ENCODE data around the gene STK4. TPM values are rescaled to one million over a fixed set of nuclear protein-coding genes. Genes with fewer than 3 reads are reported as not detected.

STK4 gene
- total RNA-seq, 2 experiments from 2014 or later: 265 to 277 TPM

DNA sequence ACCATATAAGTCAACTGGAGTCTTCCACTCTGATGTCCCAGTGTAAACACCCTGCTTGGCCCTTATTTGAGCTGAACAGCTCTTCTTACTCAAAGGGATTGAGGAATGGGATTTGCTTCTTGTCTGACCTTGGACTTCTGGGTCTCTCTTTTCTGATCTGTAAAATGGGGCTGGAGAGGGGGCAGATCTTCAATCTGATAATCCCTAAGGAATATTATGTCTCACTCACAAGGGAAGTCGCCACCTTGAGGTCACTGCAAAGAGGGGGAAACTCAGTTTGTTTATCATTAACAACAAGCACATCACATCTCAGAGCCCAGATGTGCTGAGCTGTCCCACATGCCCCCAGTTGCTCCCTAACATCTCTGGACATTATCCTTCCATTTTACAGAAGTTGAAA is 119.6 kb downstream of the STK4 start:
- POLR2A ChIA-PET: no interaction called here

DNA sequence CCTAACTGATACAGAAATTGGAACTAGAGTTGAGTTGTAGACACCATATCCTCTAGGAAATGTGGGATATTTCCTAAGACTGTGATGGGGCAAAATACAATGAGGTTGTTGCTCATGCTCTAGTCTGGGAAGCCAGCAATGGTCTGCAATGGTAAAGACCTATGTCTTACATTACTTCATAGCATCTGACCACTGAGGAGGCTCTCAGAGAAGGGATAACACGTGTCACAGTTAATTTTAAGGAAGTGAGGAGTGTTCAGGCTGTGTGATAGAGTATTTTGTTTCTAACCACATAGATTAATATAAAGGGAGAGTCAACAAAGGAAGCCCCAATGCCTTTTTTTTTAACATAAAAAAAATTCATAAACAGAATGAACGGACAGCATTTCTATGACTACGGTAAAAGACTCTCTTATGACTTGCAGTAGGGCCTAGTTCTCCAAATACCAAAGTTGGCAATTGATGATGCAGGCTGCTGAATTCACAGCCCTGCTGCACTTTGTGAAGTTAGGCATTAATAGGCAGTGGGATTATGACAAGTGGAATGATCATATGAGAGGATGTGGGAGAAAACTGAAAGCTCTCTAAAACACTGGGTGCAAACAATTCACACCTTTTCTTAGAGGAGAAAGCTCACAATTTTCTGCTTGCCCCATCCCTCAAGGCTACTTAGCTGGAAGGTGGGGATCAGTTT is 120.9 kb downstream of the STK4 start:
- DNase-seq (no peak), ATAC-seq (ENCODE audit: poor library complexity) (no peak)
- TF ChIP-seq, protein P1, sequence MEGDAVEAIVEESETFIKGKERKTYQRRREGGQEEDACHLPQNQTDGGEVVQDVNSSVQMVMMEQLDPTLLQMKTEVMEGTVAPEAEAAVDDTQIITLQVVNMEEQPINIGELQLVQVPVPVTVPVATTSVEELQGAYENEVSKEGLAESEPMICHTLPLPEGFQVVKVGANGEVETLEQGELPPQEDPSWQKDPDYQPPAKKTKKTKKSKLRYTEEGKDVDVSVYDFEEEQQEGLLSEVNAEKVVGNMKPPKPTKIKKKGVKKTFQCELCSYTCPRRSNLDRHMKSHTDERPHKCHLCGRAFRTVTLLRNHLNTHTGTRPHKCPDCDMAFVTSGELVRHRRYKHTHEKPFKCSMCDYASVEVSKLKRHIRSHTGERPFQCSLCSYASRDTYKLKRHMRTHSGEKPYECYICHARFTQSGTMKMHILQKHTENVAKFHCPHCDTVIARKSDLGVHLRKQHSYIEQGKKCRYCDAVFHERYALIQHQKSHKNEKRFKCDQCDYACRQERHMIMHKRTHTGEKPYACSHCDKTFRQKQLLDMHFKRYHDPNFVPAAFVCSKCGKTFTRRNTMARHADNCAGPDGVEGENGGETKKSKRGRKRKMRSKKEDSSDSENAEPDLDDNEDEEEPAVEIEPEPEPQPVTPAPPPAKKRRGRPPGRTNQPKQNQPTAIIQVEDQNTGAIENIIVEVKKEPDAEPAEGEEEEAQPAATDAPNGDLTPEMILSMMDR (IDR thresholded peaks at IDR 0.05): no peak
- Histone ChIP-seq H3K4me3 (ENCODE audit: low read length) (no peak overlapping the region), H3K9me3 (ENCODE audit: control insufficient read depth in 1 of 2, insufficient read depth in 1 of 2, low read length in 2 of 2) (peaks cover 0 to 7% of the 10 kb centered on the region in 2 experiments), H3K4me1 (ENCODE audit: insufficient read depth, low read length) (no peaks in the 10 kb centered on the region), H3K27ac (ENCODE audit: low read depth in 1 of 2, low read length in 2 of 2) (no peak overlapping the region), H3K27me3 (ENCODE audit: control insufficient read depth in 1 of 2, insufficient read depth in 2 of 2, low read length in 2 of 2) (no peaks in the 10 kb centered on the region), H3K36me3 (ENCODE audit: insufficient read depth, low read length) (peaks cover 29% of the 10 kb centered on the region)
- ChIA-PET POLR2A (no interaction called here), CTCF (interaction anchor here (1.3 kb wide), 1 partner anchor 43 kb away, joined by 4 read pairs; no protein-coding TSS in a partner anchor)
- no peak overlapping the region for H3K27ac Mint-ChIP-seq
- intact Hi-C loops (cut with DNase I, micrococcal nuclease): no loop called here
- H3K9me3 Mint-ChIP-seq: no peaks in the 10 kb centered on the region
- peaks cover 72% of the 10 kb centered on the region for H3K36me3 Mint-ChIP-seq (ENCODE audit: low read depth)
- H3K4me3 Mint-ChIP-seq: no peak overlapping the region
- peaks cover 13% of the 10 kb centered on the region for H3K4me1 Mint-ChIP-seq (ENCODE audit: low read depth)
- no peaks in the 10 kb centered on the region for H3K27me3 Mint-ChIP-seq

More for the DNA sequence above, 119.6 kb downstream of the STK4 start:
- Histone ChIP-seq H3K27me3 (ENCODE audit: control insufficient read depth in 1 of 2, insufficient read depth in 2 of 2, low read length in 2 of 2) (no peaks in the 10 kb centered on the region), H3K36me3 (ENCODE audit: insufficient read depth, low read length) (peaks cover 41% of the 10 kb centered on the region), H3K4me3 (ENCODE audit: low read length) (no peak overlapping the region), H3K4me1 (ENCODE audit: insufficient read depth, low read length) (no peaks in the 10 kb centered on the region), H3K9me3 (ENCODE audit: control insufficient read depth in 1 of 2, insufficient read depth in 1 of 2, low read length in 2 of 2) (peaks cover 4 to 9% of the 10 kb centered on the region in 2 experiments), H3K27ac (ENCODE audit: low read depth in 1 of 2, low read length in 2 of 2) (no peak overlapping the region)
- intact Hi-C loops (cut with DNase I, micrococcal nuclease): no loop called here
- Mint-ChIP-seq H3K36me3 (ENCODE audit: low read depth) (peaks cover 85% of the 10 kb centered on the region), H3K4me1 (ENCODE audit: low read depth) (peaks cover 13% of the 10 kb centered on the region), H3K9me3 (peaks cover 4% of the 10 kb centered on the region), H3K27me3 (no peaks in the 10 kb centered on the region), H3K27ac (peak overlapping the region; percentile 57), H3K4me3 (no peak overlapping the region)
- no peak for DNase-seq
- CTCF ChIA-PET: interaction anchor here (1.3 kb wide), 1 partner anchor 42 kb away, joined by 4 read pairs; no protein-coding TSS in a partner anchor
- ATAC-seq (ENCODE audit: poor library complexity): no peak
- TF ChIP-seq, protein P1 (IDR thresholded peaks at IDR 0.05): no peak

DNA sequence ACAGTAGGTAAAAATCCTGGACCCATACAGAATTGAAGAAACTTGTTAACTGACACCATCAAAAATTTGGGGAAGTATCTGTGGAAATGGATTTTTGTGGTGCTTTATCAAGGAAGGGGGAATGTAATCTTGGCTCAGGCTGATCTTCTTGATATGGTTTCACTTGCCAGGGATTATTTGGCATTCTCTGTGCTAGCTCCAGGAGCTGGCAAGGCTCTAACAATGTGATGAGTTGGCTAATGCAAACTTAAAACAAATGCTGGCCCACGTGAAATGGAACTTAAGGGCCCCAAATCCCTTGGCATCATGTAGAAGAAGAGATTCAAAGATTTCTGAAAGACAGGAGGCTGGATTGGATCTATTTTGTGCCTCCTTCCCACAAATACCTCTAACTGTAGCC is 121.5 kb downstream of the STK4 start:
- POLR2A ChIA-PET: no interaction called here
- Histone ChIP-seq H3K27ac (ENCODE audit: low read depth in 1 of 2, low read length in 2 of 2) (no peak overlapping the region), H3K36me3 (ENCODE audit: insufficient read depth, low read length) (peaks cover 23% of the 10 kb centered on the region), H3K27me3 (ENCODE audit: control insufficient read depth in 1 of 2, insufficient read depth in 2 of 2, low read length in 2 of 2) (no peaks in the 10 kb centered on the region), H3K4me1 (ENCODE audit: insufficient read depth, low read length) (no peaks in the 10 kb centered on the region), H3K9me3 (ENCODE audit: control insufficient read depth in 1 of 2, insufficient read depth in 1 of 2, low read length in 2 of 2) (peaks cover 0 to 2% of the 10 kb centered on the region in 2 experiments), H3K4me3 (ENCODE audit: low read length) (no peak overlapping the region)
- CTCF ChIA-PET: no interaction called here
- no peak overlapping the region for H3K27ac Mint-ChIP-seq
- no peaks in the 10 kb centered on the region for H3K9me3 Mint-ChIP-seq
- TF ChIP-seq, protein P1 (IDR thresholded peaks at IDR 0.05): no peak
- H3K4me3 Mint-ChIP-seq: no peak overlapping the region
- H3K36me3 Mint-ChIP-seq (ENCODE audit: low read depth): peaks cover 66% of the 10 kb centered on the region
- peaks cover 13% of the 10 kb centered on the region for H3K4me1 Mint-ChIP-seq (ENCODE audit: low read depth)
- DNase-seq (no peak), ATAC-seq (ENCODE audit: poor library complexity) (no peak)
- intact Hi-C loops (cut with DNase I, micrococcal nuclease): no loop called here
- H3K27me3 Mint-ChIP-seq: no peaks in the 10 kb centered on the region

All from CD4-positive, alpha-beta T cell (primary cell).